Measurements from ENCODE around the gene CSHL1.
"Not testable (repeated sequence)": the region's sequence is repeated elsewhere in the genome, so short reads cannot be mapped to it uniquely, and the experiment has no call there.

CSHL1 gene

DNA sequence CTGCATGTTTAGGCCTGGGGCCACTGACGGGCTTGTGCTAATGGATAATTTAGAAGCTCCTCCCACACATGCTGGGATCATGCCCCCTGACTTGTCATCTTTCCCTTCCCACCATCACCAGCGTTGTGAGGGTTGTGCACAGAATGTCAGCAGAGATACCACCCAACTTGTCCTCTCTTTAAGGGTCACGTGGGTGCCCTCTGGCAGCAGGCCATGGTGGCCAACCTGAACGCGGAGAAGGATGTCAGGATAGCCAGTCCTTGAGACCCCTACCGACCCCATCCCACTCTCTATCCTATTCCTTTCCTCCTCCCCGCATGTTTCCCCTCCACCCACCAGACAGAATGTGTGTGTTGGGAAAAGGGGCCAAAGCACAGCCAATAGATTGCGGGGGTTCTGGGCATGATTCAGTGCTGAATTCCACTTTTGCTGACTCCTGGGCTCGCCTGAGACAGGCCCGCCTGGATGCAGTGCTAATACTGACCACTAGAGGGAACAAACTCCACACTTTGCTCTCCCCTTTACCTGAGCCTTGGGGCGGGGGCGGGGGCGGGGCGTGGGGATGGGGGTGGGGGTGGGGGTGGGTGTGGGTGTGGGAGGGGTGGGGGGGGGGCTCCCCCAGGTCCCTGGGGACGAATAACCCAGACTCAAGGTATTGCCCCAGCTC lies 29.0 kb downstream of the CSHL1 start, which contains the start of gene GH2:
GH2 (minus strand) TSS at position 10 of the 667 bp plus-strand sequence. CDS start 143 bp downstream, outside the sequence.
- Histone ChIP-seq H3K4me2 (ENCODE audit: low read length) (no peak within 1 kb of the TSS), H3K4me1 (ENCODE audit: low read length) (peaks cover 11% of the 10 kb centered on the region; the same call in 1 of the 2 replicates), H3K27ac (ENCODE audit: low read length) (no peak within 1 kb of the TSS), H4K20me1 (ENCODE audit: insufficient read depth, low read length) (no peaks in the 10 kb centered on the region), H3K9ac (ENCODE audit: low read length) (no peak within 1 kb of the TSS), H3K9me3 (ENCODE audit: insufficient read depth, low read length) (no peaks in the 10 kb centered on the region), H3K36me3 (replicated peaks; ENCODE audit: low read depth, low read length) (no peaks in the 10 kb centered on the region), H3K79me2 (ENCODE audit: low read length) (no peaks in the 10 kb centered on the region), H3K4me3 (ENCODE audit: low read length) (no peak within 1 kb of the TSS), H2AFZ (ENCODE audit: low read depth, low read length) (no peak within 1 kb of the TSS), H3K27me3 (ENCODE audit: low read depth, low read length) (no peaks in the 10 kb centered on the region)
- TF ChIP-seq EZH2phosphoT487 (IDR thresholded peaks at IDR 0.05; ENCODE audit: low read depth), result no peak
- TF ChIP-seq, protein P1, sequence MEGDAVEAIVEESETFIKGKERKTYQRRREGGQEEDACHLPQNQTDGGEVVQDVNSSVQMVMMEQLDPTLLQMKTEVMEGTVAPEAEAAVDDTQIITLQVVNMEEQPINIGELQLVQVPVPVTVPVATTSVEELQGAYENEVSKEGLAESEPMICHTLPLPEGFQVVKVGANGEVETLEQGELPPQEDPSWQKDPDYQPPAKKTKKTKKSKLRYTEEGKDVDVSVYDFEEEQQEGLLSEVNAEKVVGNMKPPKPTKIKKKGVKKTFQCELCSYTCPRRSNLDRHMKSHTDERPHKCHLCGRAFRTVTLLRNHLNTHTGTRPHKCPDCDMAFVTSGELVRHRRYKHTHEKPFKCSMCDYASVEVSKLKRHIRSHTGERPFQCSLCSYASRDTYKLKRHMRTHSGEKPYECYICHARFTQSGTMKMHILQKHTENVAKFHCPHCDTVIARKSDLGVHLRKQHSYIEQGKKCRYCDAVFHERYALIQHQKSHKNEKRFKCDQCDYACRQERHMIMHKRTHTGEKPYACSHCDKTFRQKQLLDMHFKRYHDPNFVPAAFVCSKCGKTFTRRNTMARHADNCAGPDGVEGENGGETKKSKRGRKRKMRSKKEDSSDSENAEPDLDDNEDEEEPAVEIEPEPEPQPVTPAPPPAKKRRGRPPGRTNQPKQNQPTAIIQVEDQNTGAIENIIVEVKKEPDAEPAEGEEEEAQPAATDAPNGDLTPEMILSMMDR (IDR thresholded peaks at IDR 0.05; ENCODE audit: low read depth, low read length), result peak; percentile 46

DNA sequence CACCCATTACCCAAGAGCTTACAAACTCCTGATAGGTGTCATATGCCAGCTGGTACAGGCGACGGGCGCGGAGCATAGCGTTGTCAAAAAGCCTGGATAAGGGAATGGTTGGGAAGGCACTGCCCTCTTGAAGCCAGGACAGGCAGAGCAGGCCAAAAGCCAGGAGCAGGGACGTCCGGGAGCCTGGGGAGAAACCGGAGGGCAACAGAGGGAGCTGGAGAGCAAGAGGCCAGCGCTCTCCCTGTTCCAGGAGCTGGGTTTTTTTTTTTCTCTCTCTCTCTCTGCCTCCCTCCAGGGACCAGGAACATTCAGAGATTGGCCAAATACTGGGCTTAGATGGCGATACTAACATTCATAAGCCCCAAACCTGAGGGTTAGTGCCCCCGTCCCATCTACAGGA lies 29.7 kb downstream of the CSHL1 start:
- peaks cover 11% of the 10 kb centered on the region; the same call in 1 of the 2 replicates for H3K4me1 ChIP-seq (ENCODE audit: low read length)
- H2AFZ ChIP-seq (ENCODE audit: low read depth, low read length); H4K20me1 ChIP-seq (ENCODE audit: insufficient read depth, low read length); H3K4me3 ChIP-seq (ENCODE audit: low read length); H3K36me3 ChIP-seq (replicated peaks; ENCODE audit: low read depth, low read length); H3K27ac ChIP-seq (ENCODE audit: low read length); H3K79me2 ChIP-seq (ENCODE audit: low read length); H3K9me3 ChIP-seq (ENCODE audit: insufficient read depth, low read length); H3K4me2 ChIP-seq (ENCODE audit: low read length); H3K27me3 ChIP-seq (ENCODE audit: low read depth, low read length); H3K9ac ChIP-seq (ENCODE audit: low read length): not testable (repeated sequence)

DNA sequence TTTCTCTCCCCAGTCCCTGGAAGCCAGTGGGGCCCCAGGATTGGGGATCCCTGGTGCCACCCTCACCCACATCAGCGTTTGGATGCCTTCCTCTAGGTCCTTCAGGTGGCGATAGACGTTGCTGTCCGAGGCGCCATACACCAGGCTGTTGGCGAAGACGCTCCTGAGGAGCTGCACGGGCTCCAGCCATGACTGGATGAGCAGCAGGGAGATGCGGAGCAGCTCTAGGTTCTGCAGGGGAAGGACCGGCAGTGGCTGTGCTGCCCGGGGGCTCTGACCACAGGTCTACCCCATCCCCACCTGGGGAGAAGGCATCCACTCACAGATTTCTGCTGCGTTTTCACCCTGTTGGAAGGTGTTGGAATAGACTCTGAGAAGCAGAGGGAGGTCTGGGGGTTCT lies 30.4 kb downstream of the CSHL1 start:
- no peak overlapping the region for H3K27ac ChIP-seq (ENCODE audit: low read length)
- TF ChIP-seq, protein P1 (IDR thresholded peaks at IDR 0.05; ENCODE audit: low read depth, low read length), result no peak
- no peak for TF ChIP-seq EZH2phosphoT487 (IDR thresholded peaks at IDR 0.05; ENCODE audit: low read depth)
- no peaks in the 10 kb centered on the region for H3K27me3 ChIP-seq (ENCODE audit: low read depth, low read length)
- no peaks in the 10 kb centered on the region for H3K9me3 ChIP-seq (ENCODE audit: insufficient read depth, low read length)
- no peaks in the 10 kb centered on the region for H4K20me1 ChIP-seq (ENCODE audit: insufficient read depth, low read length)
- no peak overlapping the region for H3K4me2 ChIP-seq (ENCODE audit: low read length)
- peaks cover 11% of the 10 kb centered on the region; the same call in 1 of the 2 replicates for H3K4me1 ChIP-seq (ENCODE audit: low read length)
- H3K9ac ChIP-seq (ENCODE audit: low read length), result no peak overlapping the region
- no peaks in the 10 kb centered on the region for H3K36me3 ChIP-seq (replicated peaks; ENCODE audit: low read depth, low read length)
- no peak overlapping the region for H2AFZ ChIP-seq (ENCODE audit: low read depth, low read length)
- H3K4me3 ChIP-seq (ENCODE audit: low read length), result no peak overlapping the region
- H3K79me2 ChIP-seq (ENCODE audit: low read length), result no peaks in the 10 kb centered on the region

DNA sequence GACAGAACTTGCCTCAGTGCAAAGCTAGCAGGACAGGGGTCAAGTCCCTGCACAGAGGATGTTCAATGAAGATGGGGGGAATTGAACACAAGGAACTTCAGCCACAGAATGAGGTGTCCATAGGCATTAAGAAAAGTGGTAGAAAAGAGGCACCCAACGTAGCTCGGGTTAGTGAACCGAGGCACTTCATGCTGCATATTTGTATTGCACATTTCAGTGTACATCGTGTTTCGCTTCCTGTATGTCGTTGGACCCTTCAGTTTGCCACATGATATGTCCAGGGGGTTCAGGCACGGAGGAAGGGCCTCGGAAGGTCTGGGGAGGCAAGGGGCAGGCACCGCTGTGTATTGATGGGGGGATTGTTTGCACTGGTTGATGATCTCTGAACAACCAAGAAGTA lies 32.6 kb downstream of the CSHL1 start:
- peaks cover 11% of the 10 kb centered on the region; the same call in 1 of the 2 replicates for H3K4me1 ChIP-seq (ENCODE audit: low read length)
- H3K27me3 ChIP-seq (ENCODE audit: low read depth, low read length); H3K36me3 ChIP-seq (replicated peaks; ENCODE audit: low read depth, low read length); H3K9me3 ChIP-seq (ENCODE audit: insufficient read depth, low read length); H4K20me1 ChIP-seq (ENCODE audit: insufficient read depth, low read length); H3K4me3 ChIP-seq (ENCODE audit: low read length); H3K79me2 ChIP-seq (ENCODE audit: low read length); H3K27ac ChIP-seq (ENCODE audit: low read length); H3K9ac ChIP-seq (ENCODE audit: low read length): not testable (repeated sequence)
- peak overlapping the region; percentile 46; the same call in 1 of the 2 replicates for H2AFZ ChIP-seq (ENCODE audit: low read depth, low read length)
- peak overlapping the region; percentile 48 for H3K4me2 ChIP-seq (ENCODE audit: low read length)

DNA sequence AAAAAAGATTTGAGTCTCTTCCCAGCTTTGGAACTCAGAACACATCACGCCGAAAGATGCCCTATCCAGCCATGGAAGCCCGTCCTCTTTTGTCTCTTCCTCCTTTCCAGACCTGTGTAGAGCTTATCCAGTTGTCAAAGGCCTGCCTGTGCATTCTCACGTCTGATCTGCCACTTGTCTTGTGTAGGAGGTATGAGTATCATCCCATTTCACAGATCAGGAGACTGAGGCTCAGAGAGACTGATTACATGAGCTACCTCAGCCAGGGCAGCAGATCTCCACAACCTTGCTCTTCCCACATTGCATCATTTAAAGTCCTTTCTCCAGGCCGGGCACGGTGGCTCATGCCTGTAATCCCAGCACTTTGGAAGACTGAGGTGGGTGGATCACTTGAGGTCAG lies 36.4 kb downstream of the CSHL1 start:
- H4K20me1 ChIP-seq (ENCODE audit: insufficient read depth, low read length); H3K4me2 ChIP-seq (ENCODE audit: low read length); H3K4me1 ChIP-seq (ENCODE audit: low read length); H3K27me3 ChIP-seq (ENCODE audit: low read depth, low read length); H3K9me3 ChIP-seq (ENCODE audit: insufficient read depth, low read length); H3K36me3 ChIP-seq (replicated peaks; ENCODE audit: low read depth, low read length); H3K9ac ChIP-seq (ENCODE audit: low read length); H3K4me3 ChIP-seq (ENCODE audit: low read length); H2AFZ ChIP-seq (ENCODE audit: low read depth, low read length); H3K27ac ChIP-seq (ENCODE audit: low read length); H3K79me2 ChIP-seq (ENCODE audit: low read length): not testable (repeated sequence)

DNA sequence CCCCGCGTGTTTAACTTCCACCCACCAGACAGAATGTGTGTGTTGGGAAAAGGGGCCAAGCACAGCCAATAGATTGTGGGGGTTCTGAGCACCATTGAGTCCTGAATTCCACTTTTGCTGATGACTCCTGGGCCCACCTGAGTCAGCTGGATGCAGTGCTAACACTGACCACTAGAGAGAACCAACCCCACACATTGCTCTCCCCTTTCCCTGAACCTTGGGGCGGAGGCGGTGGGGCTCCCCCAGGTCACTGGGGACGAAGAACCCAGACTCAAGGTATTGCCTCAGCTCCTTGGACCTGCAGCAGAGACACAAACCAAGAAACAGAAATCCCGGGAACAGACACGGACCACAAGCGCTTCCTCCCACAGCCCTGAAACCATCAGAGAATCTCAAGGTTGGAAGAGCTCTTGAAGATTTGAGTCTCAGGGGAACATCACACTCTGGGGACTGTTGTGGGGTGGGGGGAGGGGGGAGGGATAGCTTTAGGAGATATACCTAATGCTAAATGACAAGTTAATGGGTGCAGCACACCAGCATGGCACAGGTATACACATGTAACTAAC lies 36.9 kb downstream of the CSHL1 start:
- not testable (repeated sequence) for H3K4me1 ChIP-seq (ENCODE audit: low read length); H3K79me2 ChIP-seq (ENCODE audit: low read length); H3K4me3 ChIP-seq (ENCODE audit: low read length); H3K27me3 ChIP-seq (ENCODE audit: low read depth, low read length); H3K27ac ChIP-seq (ENCODE audit: low read length); H2AFZ ChIP-seq (ENCODE audit: low read depth, low read length); H3K9me3 ChIP-seq (ENCODE audit: insufficient read depth, low read length); H3K36me3 ChIP-seq (replicated peaks; ENCODE audit: low read depth, low read length); H3K9ac ChIP-seq (ENCODE audit: low read length); H3K4me2 ChIP-seq (ENCODE audit: low read length); H4K20me1 ChIP-seq (ENCODE audit: insufficient read depth, low read length)

DNA sequence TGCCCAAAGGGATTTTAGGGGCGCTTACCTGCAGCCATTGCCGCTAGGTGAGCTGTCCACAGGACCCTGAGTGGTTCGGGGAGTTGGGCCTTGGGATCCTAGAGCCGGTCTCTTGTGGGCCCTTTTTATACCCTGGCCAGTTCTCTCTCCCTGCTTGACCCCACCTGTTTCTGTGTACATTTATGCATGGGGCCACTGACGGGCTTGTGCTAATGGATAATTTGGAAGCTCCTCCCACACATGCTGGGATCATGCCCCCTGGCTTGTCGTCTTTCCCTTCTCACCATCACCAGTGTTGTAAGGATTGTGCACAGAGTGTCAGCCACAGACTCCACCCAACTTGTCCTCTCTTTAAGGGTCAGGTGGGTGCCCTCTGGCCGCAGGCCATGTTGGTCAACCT lies 37.5 kb downstream of the CSHL1 start, which contains the start of gene CSH2:
CSH2 (minus strand) TSS at position 101 of the 400 bp plus-strand sequence; CDS start at position 38, 63 bp downstream.
- H2AFZ ChIP-seq (ENCODE audit: low read depth, low read length); H3K4me3 ChIP-seq (ENCODE audit: low read length); H3K4me2 ChIP-seq (ENCODE audit: low read length); H3K79me2 ChIP-seq (ENCODE audit: low read length); H4K20me1 ChIP-seq (ENCODE audit: insufficient read depth, low read length); H3K9ac ChIP-seq (ENCODE audit: low read length); H3K36me3 ChIP-seq (replicated peaks; ENCODE audit: low read depth, low read length); H3K4me1 ChIP-seq (ENCODE audit: low read length); H3K27ac ChIP-seq (ENCODE audit: low read length); H3K27me3 ChIP-seq (ENCODE audit: low read depth, low read length); H3K9me3 ChIP-seq (ENCODE audit: insufficient read depth, low read length): not testable (repeated sequence)

Data from OCI-LY3 (cell line).